GM19238 (cell line): ENCODE measurements around the gene MRPL53.
"Not testable (repeated sequence)": the region's sequence is repeated elsewhere in the genome, so short reads cannot be mapped to it uniquely, and the experiment has no call there.

Experiments
- DNase-seq: peaks from one replicate; pipeline ENCODE4 v3.0.0; 2011; ENCODE audit warnings: low spot score; ENCODE audit not compliant: insufficient read length

MRPL53 gene

DNA sequence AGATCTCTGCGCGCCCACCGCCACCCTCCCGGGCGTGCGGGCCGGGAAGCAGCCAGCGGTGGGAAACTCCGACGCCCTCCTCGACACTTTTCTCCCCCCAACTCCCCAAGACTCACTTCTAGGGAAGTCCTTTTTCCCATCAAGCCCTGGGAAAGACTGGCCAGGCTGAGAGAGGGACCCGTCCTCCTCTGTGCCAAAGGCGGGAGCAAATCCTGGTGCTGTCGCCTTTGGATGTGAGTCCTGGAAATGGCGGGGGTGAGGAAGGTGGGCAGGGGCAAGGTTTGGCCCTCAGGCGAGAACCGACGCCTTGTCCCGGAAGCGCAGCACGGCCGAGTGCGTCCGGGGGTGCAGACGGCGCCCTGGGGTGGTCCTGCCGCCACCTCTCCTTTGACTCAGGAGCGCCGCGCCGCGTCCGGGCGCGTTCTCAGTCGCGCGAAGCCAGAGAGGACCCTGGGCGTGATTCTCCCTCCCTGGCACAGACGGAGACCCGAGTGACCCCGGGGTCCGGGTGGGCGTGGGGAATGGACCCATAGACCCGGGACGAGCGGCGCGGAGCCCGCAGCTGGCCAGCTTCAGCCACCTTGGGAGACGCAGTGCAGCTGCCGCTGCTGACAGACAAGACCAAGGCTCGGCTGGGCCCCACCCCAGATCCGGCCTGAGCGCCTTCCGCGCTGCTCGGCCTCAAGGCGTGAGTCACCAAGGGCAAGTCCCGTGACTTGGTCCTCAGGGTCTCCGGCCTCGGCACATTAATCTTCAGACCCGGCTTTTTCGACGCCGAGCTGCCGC lies 30.4 kb upstream of the MRPL53 start:
- no peak for DNase-seq

DNA sequence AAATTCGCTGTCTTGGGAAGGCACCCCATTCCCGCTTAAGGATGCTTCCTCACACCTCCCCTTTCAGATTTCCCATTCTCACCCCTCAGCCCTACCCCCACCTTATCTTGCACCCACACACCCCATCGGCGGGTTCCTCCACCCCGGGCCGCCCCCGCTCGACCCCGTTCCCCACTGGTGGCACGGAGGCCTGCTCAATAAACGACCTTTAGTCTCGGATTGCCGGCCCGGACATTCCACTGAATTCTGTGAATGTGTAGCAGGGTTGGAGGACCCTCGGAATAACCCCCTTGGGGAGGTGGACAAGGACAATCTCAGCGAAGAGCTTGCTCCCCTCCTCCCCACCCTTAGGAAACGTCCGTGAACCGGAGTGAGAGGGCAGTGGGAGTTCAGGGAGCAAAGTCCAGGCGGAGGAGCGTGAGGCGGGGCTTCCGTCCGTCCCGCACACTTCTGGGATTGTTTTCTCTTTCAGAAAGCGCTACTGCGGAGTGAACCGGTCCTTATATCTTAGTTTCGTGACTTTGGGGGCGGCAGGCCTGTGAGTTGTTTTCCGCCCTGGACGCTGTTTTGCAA lies 29.8 kb upstream of the MRPL53 start:
- DNase-seq, result no peak

DNA sequence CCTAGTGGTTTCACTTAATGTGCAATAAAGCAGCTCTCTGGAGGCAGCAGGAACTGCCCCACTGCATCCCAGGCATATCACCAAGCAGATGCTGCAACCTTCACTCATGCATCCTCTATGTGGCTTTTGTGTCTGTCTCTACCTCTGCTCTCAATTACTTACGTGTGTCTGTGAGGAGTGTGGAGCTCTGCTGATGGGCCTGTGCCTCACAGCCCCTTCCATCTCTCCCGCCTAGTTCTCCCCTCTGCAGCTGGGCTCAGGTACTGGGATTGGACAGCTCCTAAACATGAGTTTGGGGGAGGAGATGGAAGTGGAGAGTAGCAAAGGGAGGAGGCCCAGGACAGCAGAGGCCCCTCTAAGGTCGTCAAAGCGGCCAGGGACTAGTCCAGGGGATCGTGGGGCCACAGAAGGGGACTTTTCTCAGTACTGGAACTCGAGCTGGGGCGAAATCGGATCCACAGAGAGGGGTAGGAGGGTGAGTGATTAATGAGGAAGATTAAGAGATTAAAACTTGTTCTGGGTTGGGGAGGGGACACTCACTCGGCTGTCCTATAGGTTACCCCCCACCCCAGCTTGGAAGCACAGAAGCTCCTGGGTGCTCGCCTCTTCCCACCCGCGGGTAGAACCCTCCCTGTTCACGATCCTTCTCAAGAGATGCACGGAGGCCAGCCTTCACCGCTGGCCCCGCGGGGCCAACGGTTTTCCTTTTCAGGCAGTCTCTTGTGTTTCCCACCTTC lies 29.0 kb upstream of the MRPL53 start:
- DNase-seq, result no peak

DNA sequence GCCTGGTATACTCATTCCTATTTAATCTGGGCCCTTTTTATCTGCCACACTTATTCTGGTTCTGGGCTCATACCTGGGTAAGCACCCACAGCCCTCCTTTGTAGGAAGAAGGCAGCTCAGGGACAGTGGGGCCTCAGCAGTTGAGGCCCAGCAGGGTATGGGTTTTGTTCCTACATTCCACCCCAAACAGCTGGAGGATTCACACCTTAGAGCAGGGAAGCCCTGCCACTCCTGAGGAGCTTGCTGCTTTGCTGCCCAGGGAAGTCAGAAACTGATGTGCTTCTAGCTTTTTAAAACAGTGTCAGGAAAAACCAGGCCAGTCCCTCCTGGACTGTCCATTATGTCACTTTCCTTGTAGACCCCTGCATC lies 28.1 kb upstream of the MRPL53 start:
- no peak for DNase-seq

DNA sequence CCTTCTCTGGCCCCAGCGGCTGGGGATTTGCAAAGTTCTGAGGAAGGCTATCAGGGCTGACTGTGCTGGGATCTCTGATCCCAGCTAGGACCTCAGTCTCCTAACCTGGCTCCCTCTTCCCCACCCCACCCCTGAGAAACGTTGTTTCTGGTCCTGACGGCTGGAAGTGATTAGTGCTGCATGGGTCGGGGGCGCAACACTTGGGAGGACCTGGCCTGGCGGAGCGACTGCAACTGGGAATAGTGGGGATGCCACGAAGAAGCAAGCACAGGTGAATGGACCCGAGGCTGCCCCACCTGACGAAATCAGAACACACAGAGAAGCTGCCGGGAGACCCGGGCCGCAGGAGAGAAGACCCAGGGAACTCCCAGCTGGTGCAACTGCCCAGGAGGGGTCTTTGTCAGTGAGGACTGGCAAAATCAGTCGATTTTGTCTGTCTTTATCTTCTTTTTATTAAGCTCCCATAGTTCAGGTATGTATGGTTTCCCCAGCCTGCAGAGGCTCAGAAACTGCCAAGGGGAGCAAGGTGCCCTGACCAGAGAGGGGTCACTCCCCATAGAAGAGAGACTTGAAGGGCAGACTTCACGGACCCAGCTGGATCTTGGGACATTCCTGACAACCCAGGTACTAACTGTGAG lies 27.6 kb upstream of the MRPL53 start:
- DNase-seq, result no peak

DNA sequence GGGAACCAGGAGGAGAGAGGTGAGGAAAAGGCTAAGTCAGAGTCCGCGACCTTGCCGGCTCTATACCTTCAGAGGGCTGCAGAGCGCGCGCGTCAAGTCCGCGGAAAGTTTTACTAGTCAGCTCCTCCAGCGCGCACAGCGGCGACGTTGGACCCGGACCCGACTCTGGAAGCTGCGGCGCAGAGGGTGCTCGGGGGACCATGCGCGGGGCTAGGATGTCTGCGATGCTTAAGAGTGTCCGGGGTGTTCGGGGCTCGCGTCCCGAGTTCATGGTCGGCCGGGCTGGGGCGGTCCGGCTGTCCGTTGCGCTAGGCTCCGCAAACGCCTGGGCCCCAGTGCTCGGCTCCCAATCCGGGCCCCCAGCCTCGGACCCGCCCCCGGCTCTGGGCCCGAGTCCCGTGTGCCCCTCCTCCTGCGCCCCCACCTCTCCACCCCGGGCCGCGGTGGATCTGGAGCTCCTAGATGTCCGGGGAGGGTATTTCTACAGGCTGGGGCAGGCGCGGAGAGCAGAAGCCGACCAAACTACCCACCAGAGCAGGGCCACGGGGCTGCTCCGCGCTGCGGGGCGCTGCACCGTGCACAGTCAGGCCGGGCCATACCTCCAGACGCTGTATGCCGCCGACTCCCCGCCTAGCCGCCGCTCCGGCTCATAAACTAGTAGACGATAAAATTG lies 26.9 kb upstream of the MRPL53 start, which contains the start of gene LBX2:
Gene LBX2, minus strand, starts transcription at position 337 of the 673 bp plus-strand sequence. Its CDS starts 66 bp downstream, at position 271.
- no peak for DNase-seq

DNA sequence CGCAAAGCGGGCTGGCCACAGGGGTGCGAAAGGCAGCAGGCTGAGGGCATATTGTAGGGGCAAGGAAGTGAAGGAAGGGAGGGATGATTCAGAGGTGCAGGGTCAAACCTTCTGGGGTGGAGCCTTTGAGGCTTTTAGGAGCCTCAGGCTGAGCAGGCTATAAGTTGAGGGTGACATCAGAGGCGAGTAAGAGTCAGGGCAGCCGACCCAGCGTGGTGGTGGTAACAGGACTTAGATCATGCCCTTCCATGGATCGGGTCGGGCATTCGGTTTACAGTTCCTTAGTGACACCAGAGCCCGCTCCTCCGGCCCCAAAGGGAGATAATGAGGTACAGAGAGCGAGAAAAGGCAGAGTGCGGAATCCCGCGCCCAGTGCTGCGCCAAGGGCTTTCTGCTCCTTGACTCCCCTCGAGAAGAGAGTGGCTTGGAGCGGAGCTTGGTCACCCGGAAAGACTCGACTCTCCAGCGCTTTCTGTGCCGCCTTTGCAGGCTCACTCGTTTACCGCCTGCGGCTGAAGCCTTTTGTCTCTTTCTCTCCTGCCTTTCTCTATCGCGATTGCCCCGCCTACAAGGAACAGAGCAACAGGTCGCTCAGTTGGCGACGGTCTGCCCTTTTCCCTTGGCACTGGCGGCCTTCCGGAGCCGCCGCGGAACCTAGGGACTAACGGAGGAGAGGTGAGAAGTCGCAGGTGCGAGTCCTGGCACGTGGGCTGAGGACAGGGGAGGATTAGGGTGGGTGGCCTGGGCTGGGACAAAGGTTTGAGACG lies 26.2 kb upstream of the MRPL53 start:
- no peak for DNase-seq

DNA sequence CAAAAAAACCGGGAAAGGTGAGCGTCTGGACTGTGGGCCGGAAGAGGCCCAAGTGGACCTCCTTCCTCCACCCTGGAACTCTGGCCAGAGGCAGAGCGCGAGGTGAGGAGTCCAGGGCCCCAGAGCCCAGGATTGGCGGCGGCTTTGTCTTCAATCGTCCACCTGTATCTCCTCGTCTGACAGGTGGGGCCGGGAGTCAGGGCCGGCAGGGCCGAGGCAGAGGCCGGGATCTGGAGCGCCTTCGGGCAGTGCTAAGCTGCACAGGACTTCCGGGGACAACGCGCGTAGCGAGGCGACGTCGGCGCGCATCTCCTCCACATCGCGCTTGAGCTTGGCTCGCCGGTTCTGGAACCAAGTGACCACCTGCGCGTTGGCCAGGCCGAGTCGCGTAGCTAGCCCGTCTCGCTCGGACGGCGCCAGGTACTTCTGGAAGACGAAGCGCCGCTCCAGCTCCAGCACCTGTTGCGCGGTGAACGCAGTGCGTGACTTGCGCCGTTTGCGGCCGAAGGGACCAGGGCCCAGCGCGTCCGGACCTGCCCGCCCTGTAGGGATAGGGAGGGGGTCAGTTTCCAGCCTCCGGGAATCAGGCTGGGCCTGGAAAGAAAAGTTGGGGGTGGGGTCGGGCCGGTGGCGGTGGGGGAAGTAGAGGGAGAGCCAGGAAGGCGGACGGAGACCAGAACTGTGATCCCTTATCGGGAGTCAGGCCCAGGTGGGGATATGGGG lies 25.5 kb upstream of the MRPL53 start:
- no peak for DNase-seq

DNA sequence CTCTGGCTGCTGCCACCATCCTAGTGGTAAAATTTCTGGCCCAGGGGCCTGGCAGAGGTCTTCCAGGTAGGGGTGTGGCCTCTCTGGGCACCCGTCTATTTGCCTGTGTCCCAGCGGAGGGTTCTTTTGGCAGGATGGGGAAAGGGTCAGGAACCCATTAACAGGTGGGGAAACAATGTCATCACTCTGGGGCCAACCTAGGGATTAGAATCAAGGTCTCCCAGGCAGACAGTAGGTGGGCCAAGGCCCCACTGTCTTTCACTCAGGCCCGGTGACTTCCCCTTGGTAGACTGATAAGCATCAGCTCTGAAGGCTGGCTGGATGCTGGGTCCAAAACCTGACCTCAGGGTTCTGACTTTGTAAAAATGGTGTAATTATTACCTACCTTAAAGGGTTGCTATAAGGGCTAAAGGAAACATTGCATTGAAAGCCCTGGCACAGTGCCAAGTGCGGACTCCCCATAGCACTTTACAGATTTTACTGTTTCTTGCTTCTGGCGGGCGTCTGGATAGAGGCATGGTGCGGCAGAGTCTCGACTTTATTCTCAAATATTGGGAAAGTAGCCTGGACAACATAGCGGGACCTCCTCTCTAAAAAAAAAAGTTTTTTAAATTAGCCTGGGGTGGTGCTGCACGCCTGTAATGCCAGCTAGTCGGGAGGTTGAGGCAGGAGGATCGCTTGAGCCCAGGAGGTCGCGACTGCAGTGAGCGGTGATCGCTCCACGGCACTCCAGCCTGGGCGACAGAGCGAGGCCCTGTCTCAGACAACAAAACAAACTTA lies 24.7 kb upstream of the MRPL53 start:
- DNase-seq, result no peak

DNA sequence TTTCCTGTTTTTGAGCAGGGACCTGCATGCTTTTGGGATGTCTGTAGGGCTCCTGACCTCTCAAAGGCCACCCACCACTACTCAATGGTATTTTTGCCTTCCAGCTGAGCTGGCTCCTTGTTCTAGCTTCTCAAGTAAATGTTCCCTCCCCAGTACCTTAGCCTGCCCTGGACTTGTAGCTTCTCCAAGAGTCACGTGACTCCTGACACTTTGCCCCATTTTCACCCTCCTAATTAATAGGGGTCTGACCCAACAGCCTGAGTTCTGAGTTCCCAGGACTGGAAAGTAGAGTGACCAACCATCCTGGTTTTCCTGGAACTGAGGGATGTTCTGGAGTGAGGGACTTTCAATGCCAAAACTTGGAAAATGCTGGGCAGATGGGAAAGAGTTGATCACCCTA lies 23.0 kb upstream of the MRPL53 start:
- DNase-seq, result no peak

DNA sequence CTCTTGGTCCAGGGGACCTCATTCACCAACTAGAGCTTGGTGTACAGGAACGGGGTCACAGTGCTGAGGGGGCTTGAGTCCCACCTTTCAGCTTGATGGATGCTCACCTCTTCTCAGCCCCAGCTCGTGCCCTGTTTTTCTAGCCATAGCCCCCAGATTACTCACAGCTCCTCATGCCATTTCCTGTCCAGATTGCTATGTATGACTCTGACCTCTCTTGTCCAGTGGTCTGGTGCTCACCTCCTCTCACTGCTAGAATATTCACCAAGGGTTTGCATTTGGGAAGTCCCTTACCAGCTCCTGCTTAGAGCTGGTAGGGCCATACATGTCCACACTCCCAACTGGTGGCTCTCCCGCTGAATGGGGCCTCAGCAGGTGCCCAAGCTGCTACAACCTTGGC lies 21.1 kb upstream of the MRPL53 start:
- no peak for DNase-seq

DNA sequence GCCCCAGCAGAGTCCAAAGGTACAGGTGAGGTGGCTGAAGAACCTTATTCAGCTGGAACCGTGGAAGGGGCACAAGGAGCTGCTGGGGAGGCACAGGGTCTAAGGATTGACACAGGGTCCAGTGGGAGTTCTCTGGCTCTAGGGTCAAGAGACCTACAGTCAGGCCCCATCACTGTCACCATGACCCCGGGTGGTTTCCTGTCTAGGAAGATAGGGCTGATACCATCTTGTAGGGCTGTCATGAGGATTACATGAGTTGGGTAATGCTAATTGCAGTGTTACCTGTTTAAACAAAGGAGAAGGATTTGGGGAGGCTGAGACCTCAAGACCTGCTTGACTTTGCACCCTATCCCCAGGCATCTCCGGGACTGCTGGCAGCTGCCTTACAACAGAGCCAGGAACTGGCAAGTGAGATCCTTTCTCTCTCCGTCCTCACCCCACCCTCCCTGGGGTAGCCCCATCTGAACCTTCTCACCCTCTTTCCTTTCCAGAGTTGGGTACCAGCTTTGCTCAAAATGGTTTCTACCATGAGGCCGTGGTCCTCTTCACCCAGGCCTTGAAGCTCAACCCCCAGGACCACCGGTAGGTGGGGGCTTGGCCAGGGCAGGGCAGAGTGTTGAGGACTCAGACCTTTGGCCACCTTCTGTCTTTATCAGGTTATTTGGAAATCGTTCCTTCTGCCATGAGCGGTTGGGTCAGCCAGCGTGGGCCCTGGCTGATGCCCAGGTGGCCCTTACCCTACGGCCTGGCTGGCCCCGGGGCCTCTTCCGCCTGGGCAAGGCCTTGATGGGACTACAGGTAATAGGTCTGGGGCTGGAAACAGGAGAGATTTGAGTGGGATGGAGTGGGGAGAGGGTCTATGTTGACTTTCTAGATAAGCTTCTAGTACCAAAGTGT lies 19.4 kb upstream of the MRPL53 start:
- DNase-seq, result no peak

DNA sequence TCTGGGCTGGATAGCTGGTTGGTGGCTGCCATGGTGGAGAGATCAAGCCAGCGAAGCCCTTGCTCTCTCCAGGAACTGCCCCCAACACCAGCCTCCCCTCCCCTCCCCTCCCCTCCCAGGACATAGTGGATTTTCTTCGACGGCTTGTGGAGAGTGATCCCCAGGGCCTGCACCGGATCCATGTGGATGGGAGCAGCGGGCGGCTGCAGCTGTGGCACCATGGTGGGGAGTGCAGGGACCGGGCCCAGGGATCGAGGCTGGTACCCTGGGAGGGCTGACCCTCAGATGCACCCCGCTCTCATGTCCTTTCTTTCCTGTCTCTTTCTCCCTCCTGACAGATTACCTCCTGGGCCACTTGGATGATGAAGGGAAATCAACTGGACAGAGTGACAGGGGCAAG lies 17.4 kb upstream of the MRPL53 start:
- DNase-seq, result no peak

DNA sequence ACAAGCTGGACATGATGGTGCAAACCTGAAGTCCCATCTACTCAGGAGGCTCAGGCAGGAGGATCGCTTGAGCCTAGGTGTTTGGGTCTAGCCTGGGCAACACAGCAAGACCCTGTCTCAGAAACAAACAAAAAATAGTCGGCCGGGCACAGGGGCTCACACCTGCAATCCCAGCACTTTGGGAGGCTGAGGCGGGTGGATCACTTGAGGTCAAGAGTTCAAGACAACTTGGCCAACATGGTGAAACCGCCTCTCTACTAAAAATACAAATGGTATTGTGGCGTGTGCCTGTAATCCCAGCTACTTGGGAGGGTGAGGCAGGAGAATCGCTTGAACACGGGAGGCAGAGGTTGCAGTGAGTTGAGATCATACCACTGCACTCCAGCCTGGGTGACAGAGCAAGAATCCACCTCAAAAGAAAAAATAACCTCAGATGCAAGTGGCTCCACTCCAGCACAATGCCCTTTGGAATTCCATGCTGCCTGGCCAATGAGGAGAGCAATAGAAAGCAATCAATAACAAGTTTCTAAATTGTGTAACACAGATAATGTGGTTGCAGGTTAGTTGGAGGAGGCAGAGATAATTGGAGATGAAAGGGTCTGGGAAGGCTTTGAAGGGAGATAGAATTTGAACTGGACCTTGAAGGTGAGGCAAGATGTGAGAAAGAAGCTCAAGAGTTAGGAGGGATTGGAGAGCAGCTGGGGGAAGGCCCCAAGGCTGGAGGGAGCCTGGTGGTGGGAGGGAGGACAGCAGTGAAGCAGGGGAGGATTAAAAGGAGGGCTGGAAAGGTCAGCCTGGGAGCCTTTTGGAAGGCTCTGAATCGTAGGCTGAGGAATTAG lies 16.4 kb upstream of the MRPL53 start:
- no peak for DNase-seq

DNA sequence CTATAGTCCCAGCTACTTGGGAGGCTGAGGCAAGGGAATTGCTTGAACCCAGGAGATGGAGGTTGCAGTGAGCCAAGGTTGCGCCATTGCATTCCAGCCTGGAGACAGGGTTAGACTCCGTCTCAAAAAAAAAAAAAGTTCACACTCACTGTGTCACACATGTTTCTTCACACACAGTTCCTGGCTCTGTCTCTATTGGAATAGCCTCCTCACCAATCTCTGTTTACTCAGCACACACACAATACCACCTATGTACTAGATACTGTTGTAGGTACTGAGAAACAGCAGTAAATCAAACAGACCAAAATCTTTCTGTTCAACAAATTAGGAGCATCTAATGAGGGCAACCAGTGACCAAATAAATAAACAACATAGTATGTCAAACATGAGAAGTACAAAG lies 13.7 kb upstream of the MRPL53 start:
- DNase-seq, result no peak

DNA sequence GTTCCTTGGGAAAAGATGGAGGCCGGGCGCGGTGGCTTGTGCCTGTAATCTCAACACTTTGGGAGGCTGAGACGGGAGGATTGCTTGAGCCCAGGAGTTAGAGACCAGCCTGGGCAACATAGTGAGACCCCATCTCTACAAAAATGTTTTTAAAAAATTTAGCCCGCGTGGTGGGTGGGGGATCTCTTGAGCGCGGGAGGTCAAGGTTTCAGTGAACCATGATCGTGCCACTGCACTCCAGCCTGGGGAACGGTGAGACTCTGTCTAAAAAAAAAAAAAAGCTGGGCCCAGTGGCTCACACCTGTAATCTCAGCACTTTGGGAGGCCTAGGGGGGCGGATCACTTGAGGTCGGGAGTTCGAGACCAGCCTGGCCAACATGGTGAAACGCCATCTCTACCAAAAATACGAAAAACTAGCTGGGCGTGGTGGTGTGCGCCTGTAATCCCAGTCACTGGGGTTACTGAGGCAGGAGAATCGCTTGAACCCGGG lies 11.2 kb upstream of the MRPL53 start:
- DNase-seq, result not testable (repeated sequence)
